Smooth muscle cell (in vitro differentiated cells): ENCODE results near the gene ANKRD37. TPM values are rescaled to one million over a fixed set of nuclear protein-coding genes. Genes with fewer than 3 reads are reported as not detected.

Experiments used
- DNase-seq: peaks from one replicate; lab custom pipeline; 2025; ENCODE audit not compliant: unreplicated experiment; lab: John Stamatoyannopoulos, UW
- H2AFZ ChIP-seq: fragments of 200-600 bp; sonication (generic); 2 replicates; pipeline ENCODE4 v1.6.0; 2016; ENCODE audit warnings: antibody characterized with exemption, low read depth, mild to moderate bottlenecking
- H3F3A ChIP-seq: fragments of 200-600 bp; sonication (generic); 2 replicates; pipeline ENCODE4 v1.6.0; 2017; ENCODE audit warnings: antibody characterized with exemption, low read depth
- H3K27ac ChIP-seq: fragments of 200-600 bp; sonication (generic); 2 replicates; pipeline ENCODE4 v1.5.1; 2016; ENCODE audit warnings: low read depth, mild to moderate bottlenecking
- H3K27me3 ChIP-seq: fragments of 200-600 bp; sonication (generic); 2 replicates; pipeline ENCODE4 v1.6.1; 2016; ENCODE audit warnings: low read depth, mild to moderate bottlenecking
- H3K36me3 ChIP-seq: fragments of 200-600 bp; sonication (generic); 2 replicates; pipeline ENCODE4 v1.5.1; 2016; ENCODE audit warnings: low read depth
- H3K4me1 ChIP-seq: fragments of 200-600 bp; sonication (generic); 2 replicates; pipeline ENCODE4 v1.5.1; 2016; ENCODE audit warnings: low read depth
- H3K4me2 ChIP-seq: fragments of 200-600 bp; sonication (generic); 2 replicates; pipeline ENCODE4 v1.6.0; 2016; ENCODE audit warnings: mild to moderate bottlenecking
- H3K4me3 ChIP-seq: fragments of 200-600 bp; sonication (generic); 2 replicates; pipeline ENCODE4 v1.5.1; 2016; ENCODE audit warnings: mild to moderate bottlenecking
- H3K79me2 ChIP-seq: fragments of 200-600 bp; sonication (generic); 2 replicates; pipeline ENCODE4 v1.6.0; 2016; ENCODE audit warnings: low read depth, mild to moderate bottlenecking
- H3K9ac ChIP-seq: fragments of 200-600 bp; sonication (generic); 2 replicates; pipeline ENCODE4 v1.6.0; 2016; ENCODE audit warnings: low read depth
- H3K9me3 ChIP-seq: fragments of 200-600 bp; sonication (generic); replicated peaks from 2 replicates; pipeline ENCODE4 v1.5.1; 2016; ENCODE audit warnings: low read depth
- H4K20me1 ChIP-seq: fragments of 200-600 bp; sonication (generic); 2 replicates; pipeline ENCODE4 v1.6.0; 2016; ENCODE audit warnings: low read depth
- WGBS: methylation state at CpG from one replicate; pipeline ENCODE4 v1.1.7; 2016; ENCODE audit warnings: low lambda C conversion rate; 5-methylcytosine and 5-hydroxymethylcytosine counted together
- polyA plus RNA-seq: library from polyadenylated mRNA; unstranded; fragments of >200 nt; fragmentation: Nextera tagmentation; extraction: Ambion mirVana; gene quantifications from 2 replicates; pipeline ENCODE4 v1.2.1, GENCODE V29; 2016
- total RNA-seq: library from RNA; depleted of rRNA; stranded (reverse); fragments of >200 nt; gene quantifications from 2 replicates; pipeline ENCODE4 v1.2.3, GENCODE V29; 2014
- TF ChIP-seq, protein P1 (sequence below): fragments of 200-600 bp; sonication (generic); IDR thresholded peaks from 2 replicates; pipeline ENCODE4 v1.5.1; 2017; ENCODE audit warnings: borderline replicate concordance, mild to moderate bottlenecking, antibody characterized with exemption; ENCODE audit not compliant: insufficient read depth, poor library complexity, severe bottlenecking

ANKRD37 gene
- total and polyA plus RNA-seq, 2 experiments from 2014 or later = 10.4 to 15.5 TPM

DNA sequence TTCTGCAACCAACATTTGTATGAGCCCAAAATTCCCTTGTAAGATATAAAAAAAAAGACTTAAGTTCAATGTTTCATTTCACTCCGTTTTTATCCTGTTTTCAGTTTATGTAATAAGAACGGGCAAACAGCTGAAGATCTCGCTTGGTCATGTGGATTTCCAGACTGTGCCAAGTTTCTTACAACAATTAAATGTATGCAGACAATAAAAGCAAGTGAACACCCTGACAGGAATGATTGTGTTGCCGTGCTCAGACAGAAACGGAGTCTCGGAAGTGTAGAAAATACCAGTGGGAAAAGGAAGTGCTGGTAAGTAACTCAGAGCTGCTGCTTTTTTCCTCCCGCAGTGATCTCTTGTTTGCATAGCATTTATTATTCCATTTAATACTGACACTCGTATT, 2.8 kb downstream of the ANKRD37 start:
- Histone ChIP-seq H3K27me3 (no peaks in the 10 kb centered on the region), H4K20me1 (no peaks in the 10 kb centered on the region), H3K4me2 (peak overlapping the region; percentile 27), H3K4me3 (no peak overlapping the region), H2AFZ (no peak overlapping the region), H3K79me2 (no peaks in the 10 kb centered on the region), H3K36me3 (peaks cover 19% of the 10 kb centered on the region), H3K4me1 (peaks cover 25% of the 10 kb centered on the region), H3F3A (peaks cover 14% of the 10 kb centered on the region), H3K9ac (no peak overlapping the region), H3K27ac (no peak overlapping the region), H3K9me3 (no peaks in the 10 kb centered on the region)
- 91% methylated on average over 8 of the region's 8 CpGs for WGBS
- no peak for DNase-seq
- TF ChIP-seq, protein P1, sequence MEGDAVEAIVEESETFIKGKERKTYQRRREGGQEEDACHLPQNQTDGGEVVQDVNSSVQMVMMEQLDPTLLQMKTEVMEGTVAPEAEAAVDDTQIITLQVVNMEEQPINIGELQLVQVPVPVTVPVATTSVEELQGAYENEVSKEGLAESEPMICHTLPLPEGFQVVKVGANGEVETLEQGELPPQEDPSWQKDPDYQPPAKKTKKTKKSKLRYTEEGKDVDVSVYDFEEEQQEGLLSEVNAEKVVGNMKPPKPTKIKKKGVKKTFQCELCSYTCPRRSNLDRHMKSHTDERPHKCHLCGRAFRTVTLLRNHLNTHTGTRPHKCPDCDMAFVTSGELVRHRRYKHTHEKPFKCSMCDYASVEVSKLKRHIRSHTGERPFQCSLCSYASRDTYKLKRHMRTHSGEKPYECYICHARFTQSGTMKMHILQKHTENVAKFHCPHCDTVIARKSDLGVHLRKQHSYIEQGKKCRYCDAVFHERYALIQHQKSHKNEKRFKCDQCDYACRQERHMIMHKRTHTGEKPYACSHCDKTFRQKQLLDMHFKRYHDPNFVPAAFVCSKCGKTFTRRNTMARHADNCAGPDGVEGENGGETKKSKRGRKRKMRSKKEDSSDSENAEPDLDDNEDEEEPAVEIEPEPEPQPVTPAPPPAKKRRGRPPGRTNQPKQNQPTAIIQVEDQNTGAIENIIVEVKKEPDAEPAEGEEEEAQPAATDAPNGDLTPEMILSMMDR = no peak

DNA sequence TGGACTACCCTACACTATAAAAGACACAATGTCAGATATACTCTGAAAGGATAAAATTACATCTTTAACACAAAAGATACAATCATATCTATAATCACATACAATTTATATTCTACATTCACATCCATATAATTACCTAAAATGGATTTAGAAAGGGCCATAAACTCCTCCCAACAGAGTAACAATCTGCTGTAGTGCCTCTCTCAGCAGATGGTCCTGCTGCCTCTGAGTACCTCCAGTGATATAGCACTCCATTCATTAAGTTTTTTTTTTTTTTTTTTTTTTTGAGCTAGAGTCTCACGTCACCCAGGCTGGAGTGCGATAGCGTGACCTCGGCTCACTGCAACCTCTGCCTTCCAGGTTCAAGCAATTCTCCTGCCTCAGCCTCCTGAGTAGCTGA, 7.4 kb downstream of the ANKRD37 start:
- no peaks in the 10 kb centered on the region for H3K9me3 ChIP-seq
- TF ChIP-seq, protein P1 = no peak
- no peaks in the 10 kb centered on the region for H3K4me1 ChIP-seq
- no peak overlapping the region for H3K27ac ChIP-seq
- no peak overlapping the region for H3K4me2 ChIP-seq
- no peak overlapping the region for H2AFZ ChIP-seq
- no peak for DNase-seq
- H3K4me3 ChIP-seq = no peak overlapping the region
- H3K36me3 ChIP-seq = peaks cover 29% of the 10 kb centered on the region
- H3F3A ChIP-seq = peaks cover 7% of the 10 kb centered on the region
- no peak overlapping the region for H3K9ac ChIP-seq
- WGBS = 98% methylated on average over 4 of the region's 4 CpGs
- H3K27me3 ChIP-seq = no peaks in the 10 kb centered on the region
- H3K79me2 ChIP-seq = no peaks in the 10 kb centered on the region
- no peaks in the 10 kb centered on the region for H4K20me1 ChIP-seq

DNA sequence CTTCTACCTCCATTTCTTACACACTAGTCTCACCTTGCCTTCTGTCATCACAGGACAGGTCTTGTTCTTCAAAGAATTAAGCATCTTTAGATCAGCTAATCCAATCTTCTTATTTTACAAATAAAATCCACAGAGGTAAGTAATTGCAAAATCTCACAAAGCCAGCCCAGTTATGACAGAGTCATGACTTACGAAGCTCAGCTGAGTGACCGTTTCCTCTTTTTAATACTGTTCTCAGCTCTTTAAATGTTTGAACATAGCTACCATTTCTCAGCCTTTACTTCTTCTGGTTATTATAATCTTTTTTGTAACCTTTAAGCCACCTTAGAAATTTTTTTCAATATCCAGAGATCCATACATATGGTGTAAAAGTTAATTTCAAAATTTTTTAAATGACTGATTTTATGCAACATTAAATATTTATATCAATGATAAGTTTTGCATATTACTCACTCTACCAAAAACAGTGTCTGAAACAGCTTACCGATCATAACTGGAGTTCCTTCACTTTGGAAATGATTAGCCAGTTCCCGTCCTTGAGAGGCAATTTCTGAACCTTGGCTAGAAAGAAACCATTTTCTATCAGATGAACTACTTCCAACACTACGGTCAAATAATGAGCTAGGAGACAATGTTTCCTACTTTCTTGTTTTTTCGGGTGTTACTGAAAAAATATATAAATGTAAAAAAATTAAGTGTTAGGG, 8.8 kb downstream of the ANKRD37 start:
- no peak overlapping the region for H3K27ac ChIP-seq
- TF ChIP-seq, protein P1 = no peak
- H3K4me2 ChIP-seq = no peak overlapping the region
- no peaks in the 10 kb centered on the region for H3F3A ChIP-seq
- H3K79me2 ChIP-seq = no peaks in the 10 kb centered on the region
- DNase-seq = no peak
- peaks cover 6% of the 10 kb centered on the region for H3K9me3 ChIP-seq
- H3K9ac ChIP-seq = no peak overlapping the region
- H3K4me3 ChIP-seq = no peak overlapping the region
- H2AFZ ChIP-seq = no peak overlapping the region
- peaks cover 26% of the 10 kb centered on the region for H3K36me3 ChIP-seq
- WGBS = 96% methylated on average over 6 of the region's 6 CpGs
- no peaks in the 10 kb centered on the region for H4K20me1 ChIP-seq
- no peaks in the 10 kb centered on the region for H3K4me1 ChIP-seq
- H3K27me3 ChIP-seq = no peaks in the 10 kb centered on the region

DNA sequence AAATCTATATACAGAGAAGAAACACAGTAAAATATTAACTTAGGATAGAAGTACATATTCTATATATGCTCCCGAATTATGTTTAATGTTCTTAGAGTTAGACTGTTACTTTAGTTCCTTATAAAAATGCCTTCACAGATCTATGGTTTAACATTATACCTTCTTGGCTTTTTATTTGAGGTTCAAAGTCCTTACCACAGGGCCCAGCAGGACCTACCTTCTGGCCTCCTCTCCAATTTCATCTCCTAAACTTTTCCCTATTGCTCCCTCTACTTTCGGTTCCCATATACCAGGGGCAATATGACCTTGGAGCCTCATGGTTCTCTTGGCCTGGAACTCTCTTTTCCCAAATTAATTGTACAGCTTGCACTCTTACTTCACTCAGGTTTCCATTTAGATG, 11.8 kb downstream of the ANKRD37 start:
- no peak overlapping the region for H3K27ac ChIP-seq
- WGBS = 98% methylated on average over 2 of the region's 2 CpGs
- H3K9ac ChIP-seq = no peak overlapping the region
- DNase-seq = no peak
- no peaks in the 10 kb centered on the region for H3K4me1 ChIP-seq
- no peaks in the 10 kb centered on the region for H3F3A ChIP-seq
- no peaks in the 10 kb centered on the region for H4K20me1 ChIP-seq
- TF ChIP-seq, protein P1 = no peak
- H3K27me3 ChIP-seq = no peaks in the 10 kb centered on the region
- no peak overlapping the region for H3K4me2 ChIP-seq
- no peak overlapping the region for H3K4me3 ChIP-seq
- no peaks in the 10 kb centered on the region for H3K79me2 ChIP-seq
- peaks cover 27% of the 10 kb centered on the region for H3K36me3 ChIP-seq
- peaks cover 6% of the 10 kb centered on the region for H3K9me3 ChIP-seq
- no peak overlapping the region for H2AFZ ChIP-seq
